GM12878 (cell line): ENCODE data around the gene PAX1. TPM values are rescaled to one million over a fixed set of nuclear protein-coding genes. Genes with fewer than 3 reads are reported as not detected.

Source experiments
- ATAC-seq: fragments of 200-7000 bp; cut with Tn5 transposase; 3 replicates; pipeline ENCODE4 v1.9.1; 2020; ENCODE audit warnings: mild to moderate bottlenecking, moderate library complexity
- BruUV-seq: library from RNA; stranded (reverse); fragments of 400-500 nt; replicated peaks from 2 replicates; lab custom pipeline; 2021; lab: Mats Ljungman, UMichigan
- CTCF ChIA-PET: fragments of 300-600 bp; sonication (Branson Sonifier 250); formaldehyde crosslinking; extraction: SDS; loops from one replicate; lab custom pipeline; 2021; ENCODE audit warnings: inconsistent platforms; lab: Yijun Ruan, JAX
- POLR2A ChIA-PET: fragments of 350-600 bp; formaldehyde crosslinking; extraction: SDS; loops from one replicate; lab custom pipeline; 2021; ENCODE audit warnings: inconsistent platforms; lab: Charles Lee
- RAD21 ChIA-PET: fragments of 300-600 bp; sonication (Branson Sonifier 250); formaldehyde crosslinking; loops from one replicate; lab custom pipeline; 2023; ENCODE audit warnings: antibody characterized with exemption; ENCODE audit not compliant: unreplicated experiment; lab: Charles Lee
- SMC1A ChIA-PET: fragments of 300-600 bp; sonication (Branson Sonifier 250); formaldehyde crosslinking; loops from one replicate; lab custom pipeline; 2023; ENCODE audit not compliant: unreplicated experiment, uncharacterized antibody; lab: Charles Lee
- DNase-seq: peaks from one replicate; pipeline ENCODE4 v3.0.0-alpha.2; 2011; ENCODE audit warnings: low read depth, low spot score
- FAIRE-seq: peaks from 3 replicates; lab custom pipeline; 2011; peaks lifted over from hg19 to GRCh38; lab: Jason Lieb, UNC
- H2AFZ ChIP-seq: 2 replicates; pipeline ENCODE4 v1.6.0; 2011; ENCODE audit warnings: low read depth, low read length, control low read depth; ENCODE audit not compliant: control insufficient read depth
- H3K27ac ChIP-seq: 2 replicates; pipeline ENCODE4 v1.5.1; 2011; ENCODE audit warnings: control low read depth; ENCODE audit not compliant: control insufficient read depth, insufficient read depth
- H3K27me3 ChIP-seq, 2 experiments: replicated peaks in 1 of 2; 2 replicates each; pipeline versions ENCODE4 v1.6.0 to v1.6.1; 2011; ENCODE audit warnings: low read length in 1 of 2; ENCODE audit not compliant: control insufficient read depth in 2 of 2, insufficient read depth in 2 of 2
- H3K36me3 ChIP-seq, 2 experiments: 2 replicates each; pipeline ENCODE4 v1.5.1; 2011; ENCODE audit warnings: low read length in 1 of 2; ENCODE audit not compliant: control insufficient read depth in 2 of 2, insufficient read depth in 2 of 2
- H3K4me1 ChIP-seq: 2 replicates; pipeline ENCODE4 v1.6.1; 2011; ENCODE audit warnings: mild to moderate bottlenecking, low read length, moderate library complexity, mixed read lengths; ENCODE audit not compliant: control insufficient read depth, insufficient read depth
- H3K4me2 ChIP-seq: 2 replicates; pipeline ENCODE4 v1.6.0; 2011; ENCODE audit warnings: control low read depth; ENCODE audit not compliant: control insufficient read depth, insufficient read depth
- H3K4me3 ChIP-seq: fragments of 200-600 bp; sonication (generic); 2 replicates; pipeline ENCODE4 v1.5.1; 2016
- H3K79me2 ChIP-seq: 2 replicates; pipeline ENCODE4 v1.6.0; 2011; ENCODE audit warnings: low read length; ENCODE audit not compliant: control insufficient read depth, insufficient read depth
- H3K9ac ChIP-seq: 2 replicates; pipeline ENCODE4 v1.8.0; 2011; ENCODE audit warnings: low read length, control low read depth, mixed read lengths; ENCODE audit not compliant: control insufficient read depth, insufficient read depth
- H3K9me3 ChIP-seq: replicated peaks from 3 replicates; pipeline ENCODE4 v1.5.1; 2011; ENCODE audit warnings: mild to moderate bottlenecking, low read length; ENCODE audit not compliant: control insufficient read depth, insufficient read depth
- H4K20me1 ChIP-seq: 2 replicates; pipeline ENCODE4 v1.6.0; 2011; ENCODE audit not compliant: control insufficient read depth, insufficient read depth
- BRCA1 ChIP-seq: IDR thresholded peaks from 2 replicates; pipeline ENCODE4 v1.6.1; 2011; ENCODE audit warnings: low read depth, low read length, improper control_type of control experiment
- HCFC1 ChIP-seq: fragments of 150-350 bp; IDR thresholded peaks from 2 replicates; pipeline ENCODE4 v1.6.1; 2014; ENCODE audit warnings: low read length
- HDGF ChIP-seq: fragments of 450-650 bp; IDR thresholded peaks from 2 replicates; pipeline ENCODE4 v1.6.1; 2016; ENCODE audit warnings: antibody characterized with exemption
- MEF2B ChIP-seq: fragments of 450-650 bp; IDR thresholded peaks from 2 replicates; pipeline ENCODE4 v1.6.1; 2018; ENCODE audit warnings: mild to moderate bottlenecking, moderate library complexity; ENCODE audit not compliant: partially characterized antibody, poor library complexity, severe bottlenecking
- MTA3 ChIP-seq: IDR thresholded peaks from 2 replicates; pipeline ENCODE4 v1.6.1; 2012; ENCODE audit warnings: low read length, inconsistent platforms, borderline replicate concordance
- PAX8 ChIP-seq: fragments of 450-650 bp; IDR thresholded peaks from 2 replicates; pipeline ENCODE4 v1.6.1; 2017; ENCODE audit warnings: mild to moderate bottlenecking, moderate library complexity
- POLR2AphosphoS2 ChIP-seq: IDR thresholded peaks from 2 replicates; pipeline ENCODE4 v1.6.1; 2011; ENCODE audit warnings: low read depth, mild to moderate bottlenecking, low read length, improper control_type of control experiment, moderate library complexity
- POU2F2 ChIP-seq: IDR thresholded peaks from 3 replicates; pipeline ENCODE4 v1.6.1; 2011; ENCODE audit warnings: low read depth, mild to moderate bottlenecking, low read length, borderline replicate concordance
- RBBP5 ChIP-seq: fragments of 200-600 bp; sonication (generic); conservative IDR thresholded peaks from 2 replicates; pipeline ENCODE4 v1.6.1; 2016
- RELA ChIP-seq: fragments of 450-650 bp; IDR thresholded peaks from 2 replicates; pipeline ENCODE4 v1.8.0; 2014; ENCODE audit warnings: borderline replicate concordance; ENCODE audit not compliant: partially characterized antibody
- RUNX3 ChIP-seq: IDR thresholded peaks from 2 replicates; pipeline ENCODE4 v1.6.1; 2012; ENCODE audit warnings: low read length, inconsistent platforms
- SMARCA5 ChIP-seq: fragments of 450-650 bp; IDR thresholded peaks from 2 replicates; pipeline ENCODE4 v1.6.1; 2017; ENCODE audit warnings: mild to moderate bottlenecking
- SMC3 ChIP-seq: IDR thresholded peaks from 2 replicates; pipeline ENCODE4 v1.6.1; 2011; ENCODE audit warnings: low read length, improper control_type of control experiment, borderline replicate concordance
- SP1 ChIP-seq: IDR thresholded peaks from one replicate; pipeline ENCODE4 v1.6.1; 2011; ENCODE audit warnings: low read depth, low read length
- TARDBP ChIP-seq: IDR thresholded peaks from 2 replicates; pipeline ENCODE4 v1.6.1; 2016; ENCODE audit warnings: borderline replicate concordance
- ZNF384 ChIP-seq: IDR thresholded peaks from 2 replicates; pipeline ENCODE4 v1.6.1; 2012; ENCODE audit warnings: low read depth, mild to moderate bottlenecking, low read length, improper control_type of control experiment, borderline replicate concordance
- WGBS: methylation state at CpG from one replicate; pipeline ENCODE4 v1.1.6; 2016; ENCODE audit warnings: low lambda C conversion rate; ENCODE audit not compliant: insufficient replicate concordance, insufficient coverage; ENCODE audit errors: missing lambda C conversion rate; 5-methylcytosine and 5-hydroxymethylcytosine counted together
- in situ Hi-C: fragments of 300-500 bp; cut with MboI; formaldehyde crosslinking; loops from 9 replicates; pipeline ENCODE4 v1.14.3; 2018; ENCODE audit warnings: mixed read lengths
- intact Hi-C: fragments of 100-400 bp; cut with micrococcal nuclease; formaldehyde crosslinking; loops from one replicate; pipeline ENCODE4 v1.14.2; 2022; ENCODE audit not compliant: unreplicated experiment
- polyA plus RNA-seq, 11 experiments: library from polyadenylated mRNA; depleted of rRNA in 4 of 11; unstranded in 6 of 11; stranded (reverse) in 5 of 11; fragments of >200 nt; fragmentation: Nextera tagmentation in 4 of 11; fragmentation: Illumina TruSeq in 1 of 11; extraction: Ambion mirVana in 4 of 11; extraction: Trizol in 1 of 11; gene quantifications; 1 replicate in 1 of 11; 2 replicates in 10 of 11; pipeline versions ENCODE4 v1.2.1 to v1.2.3, GENCODE V29; 2011 to 2016; ENCODE audit warnings: inconsistent platforms in 2 of 11, missing spikeins in 2 of 11, low read depth in 1 of 11
- total RNA-seq, 4 experiments: library from RNA; depleted of rRNA in 3 of 4; stranded (reverse); fragments of >200 nt in 3 of 4; fragmentation: Illumina TruSeq in 1 of 4; extraction: Trizol in 1 of 4; gene quantifications; 2 replicates each; pipeline versions ENCODE4 v1.2.1 to v1.2.3, GENCODE V29; 2013 to 2021
- TF ChIP-seq, protein P1 (sequence below): fragments of 450-650 bp; IDR thresholded peaks from 2 replicates; pipeline ENCODE4 v1.6.1; 2017; ENCODE audit warnings: mild to moderate bottlenecking, low read depth, inconsistent platforms; ENCODE audit not compliant: poor library complexity, severe bottlenecking
- TF ChIP-seq, protein P2 (sequence below): fragments of 150-350 bp; IDR thresholded peaks from 2 replicates; pipeline ENCODE4 v1.6.1; 2014; ENCODE audit warnings: mild to moderate bottlenecking, low read depth, low read length

Gene PAX1
- total and polyA plus RNA-seq, 10 of the 15 experiments (the other 5 are each of a cell fraction or from before 2014, with no cell fraction given), result not detected

GRCh38 chr20:21670126-21670525 is 35.3 kb upstream of the PAX1 start:
- H2AFZ ChIP-seq, result no peak overlapping the region
- no peak overlapping the region for H3K9ac ChIP-seq
- FAIRE-seq (no peak), ATAC-seq (no peak), DNase-seq (no peak)
- SMC1A ChIA-PET, result no interaction called here
- intact Hi-C loops, result no loop called here
- WGBS, result 30% methylated on average over 12 of the region's 12 CpGs
- no peaks in the 10 kb centered on the region for H3K79me2 ChIP-seq
- no peaks in the 10 kb centered on the region for H3K9me3 ChIP-seq
- in situ Hi-C loops, result no loop called here
- no peak overlapping the region for H3K4me2 ChIP-seq
- RAD21 ChIA-PET, result no interaction called here
- H3K27me3 ChIP-seq, result no peaks in the 10 kb centered on the region
- POLR2A ChIA-PET, result no interaction called here
- H3K4me3 ChIP-seq, result no peak overlapping the region
- no peaks in the 10 kb centered on the region for H3K4me1 ChIP-seq
- CTCF ChIA-PET, result no interaction called here
- no peaks in the 10 kb centered on the region for H4K20me1 ChIP-seq
- no peaks in the 10 kb centered on the region for H3K36me3 ChIP-seq
- no peak for TF ChIP-seq SMARCA5
- TF ChIP-seq, protein P1, sequence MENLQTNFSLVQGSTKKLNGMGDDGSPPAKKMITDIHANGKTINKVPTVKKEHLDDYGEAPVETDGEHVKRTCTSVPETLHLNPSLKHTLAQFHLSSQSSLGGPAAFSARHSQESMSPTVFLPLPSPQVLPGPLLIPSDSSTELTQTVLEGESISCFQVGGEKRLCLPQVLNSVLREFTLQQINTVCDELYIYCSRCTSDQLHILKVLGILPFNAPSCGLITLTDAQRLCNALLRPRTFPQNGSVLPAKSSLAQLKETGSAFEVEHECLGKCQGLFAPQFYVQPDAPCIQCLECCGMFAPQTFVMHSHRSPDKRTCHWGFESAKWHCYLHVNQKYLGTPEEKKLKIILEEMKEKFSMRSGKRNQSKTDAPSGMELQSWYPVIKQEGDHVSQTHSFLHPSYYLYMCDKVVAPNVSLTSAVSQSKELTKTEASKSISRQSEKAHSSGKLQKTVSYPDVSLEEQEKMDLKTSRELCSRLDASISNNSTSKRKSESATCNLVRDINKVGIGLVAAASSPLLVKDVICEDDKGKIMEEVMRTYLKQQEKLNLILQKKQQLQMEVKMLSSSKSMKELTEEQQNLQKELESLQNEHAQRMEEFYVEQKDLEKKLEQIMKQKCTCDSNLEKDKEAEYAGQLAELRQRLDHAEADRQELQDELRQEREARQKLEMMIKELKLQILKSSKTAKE, result no peak
- TF ChIP-seq POU2F2, result no peak
- no peak for TF ChIP-seq MTA3
- no peak for TF ChIP-seq POLR2AphosphoS2
- TF ChIP-seq SP1, result no peak
- TF ChIP-seq PAX8, result no peak
- TF ChIP-seq ZNF384, result no peak
- TF ChIP-seq MEF2B, result no peak
- TF ChIP-seq SMC3, result no peak
- no peak for TF ChIP-seq TARDBP
- TF ChIP-seq HCFC1, result no peak
- TF ChIP-seq BRCA1, result no peak
- TF ChIP-seq, protein P2, sequence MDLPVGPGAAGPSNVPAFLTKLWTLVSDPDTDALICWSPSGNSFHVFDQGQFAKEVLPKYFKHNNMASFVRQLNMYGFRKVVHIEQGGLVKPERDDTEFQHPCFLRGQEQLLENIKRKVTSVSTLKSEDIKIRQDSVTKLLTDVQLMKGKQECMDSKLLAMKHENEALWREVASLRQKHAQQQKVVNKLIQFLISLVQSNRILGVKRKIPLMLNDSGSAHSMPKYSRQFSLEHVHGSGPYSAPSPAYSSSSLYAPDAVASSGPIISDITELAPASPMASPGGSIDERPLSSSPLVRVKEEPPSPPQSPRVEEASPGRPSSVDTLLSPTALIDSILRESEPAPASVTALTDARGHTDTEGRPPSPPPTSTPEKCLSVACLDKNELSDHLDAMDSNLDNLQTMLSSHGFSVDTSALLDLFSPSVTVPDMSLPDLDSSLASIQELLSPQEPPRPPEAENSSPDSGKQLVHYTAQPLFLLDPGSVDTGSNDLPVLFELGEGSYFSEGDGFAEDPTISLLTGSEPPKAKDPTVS, result no peak
- TF ChIP-seq RELA, result no peak
- no peak for TF ChIP-seq RUNX3
- no peak for TF ChIP-seq HDGF
- no peak for TF ChIP-seq RBBP5
- BruUV-seq, result no TSS peak
- no peak overlapping the region for H3K27ac ChIP-seq
